Stimulated activated CD4-positive, alpha-beta T cell treated with anti-CD3 and anti-CD28 coated beads, Interleukin-1b, Interleukin-23, amount 100 ng/mL, for 4 hours (primary cell): ENCODE data around the gene RAP1A.
"Not testable (repeated sequence)": the region's sequence is repeated elsewhere in the genome, so short reads cannot be mapped to it uniquely, and the experiment has no call there.

ENCODE experiments used
- DNase-seq, 2 donors: peaks; one replicate each; pipeline ENCODE4 v3.0.0-alpha.2; 2020; ENCODE audit warnings: low read depth in 2 of 2

RAP1A gene

GRCh38 chr1:111629190-111629954 lies 9.8 kb downstream of the RAP1A start:
- no peak for DNase-seq

DNA sequence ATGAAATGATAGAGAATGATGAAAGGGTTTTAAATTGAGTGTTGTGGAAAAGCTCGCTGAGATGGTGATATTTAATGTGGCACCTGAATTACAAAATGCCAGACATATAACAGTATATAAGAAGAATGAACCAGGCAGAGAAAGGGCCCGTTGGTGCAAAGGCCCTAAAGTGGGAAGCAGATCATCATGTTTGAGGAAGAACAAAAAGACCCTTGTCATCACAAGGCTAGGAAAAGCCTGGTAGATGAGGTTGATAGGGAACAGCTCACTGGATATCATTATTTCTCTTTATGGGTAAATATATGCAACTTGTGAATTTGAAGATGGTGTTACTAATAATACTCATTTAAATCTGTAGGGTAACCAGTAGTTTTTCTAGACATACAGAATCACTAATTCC lies 11.0 kb downstream of the RAP1A start:
- no peak for DNase-seq

- no peak for DNase-seq
These were observed 11.9 kb downstream of the RAP1A start for GRCh38 chr1:111631502-111631901.

DNA sequence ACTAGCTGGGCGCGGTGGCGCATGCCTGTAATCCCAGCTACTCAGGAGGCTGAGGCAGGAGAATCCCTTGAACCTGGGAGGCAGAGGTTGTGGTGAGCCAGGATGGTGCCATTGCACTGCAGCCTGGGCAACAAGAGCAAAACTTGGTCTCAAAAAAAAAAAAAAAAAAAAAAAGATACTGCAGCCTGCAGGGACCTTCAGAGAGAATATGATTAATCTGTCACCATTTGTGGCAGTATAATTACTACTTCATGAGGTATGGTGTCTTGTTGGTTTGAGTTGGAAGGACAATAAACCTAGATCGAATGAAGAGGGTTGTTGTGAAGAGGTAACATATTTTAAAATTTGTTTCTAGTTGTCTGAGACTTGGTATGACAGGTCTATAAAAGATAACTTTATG lies 13.2 kb downstream of the RAP1A start:
- DNase-seq, result not testable (repeated sequence)

DNA sequence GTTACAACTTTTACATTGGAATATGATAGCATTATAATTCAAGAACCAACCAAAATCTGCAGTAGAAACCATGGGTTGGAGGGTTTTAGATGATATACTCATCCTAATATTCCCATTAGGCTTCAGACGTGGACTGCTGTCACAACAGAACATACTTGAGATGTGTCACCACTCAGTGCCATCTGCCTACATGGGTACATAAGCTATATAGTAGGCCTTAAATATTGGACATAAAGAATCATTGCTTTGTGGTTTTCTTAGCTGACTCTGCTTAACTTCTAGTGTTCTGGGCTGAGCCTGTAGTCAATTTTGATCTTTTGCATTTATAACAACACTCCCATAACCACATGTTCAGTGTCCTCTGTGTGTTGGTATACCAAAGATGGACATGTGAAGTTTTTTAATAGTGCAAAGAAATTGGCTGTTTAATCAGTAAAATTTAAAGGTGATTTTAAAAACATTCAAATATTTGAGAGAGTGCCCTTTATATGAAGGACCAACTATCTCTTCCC lies 14.2 kb downstream of the RAP1A start:
- DNase-seq, result no peak

DNA sequence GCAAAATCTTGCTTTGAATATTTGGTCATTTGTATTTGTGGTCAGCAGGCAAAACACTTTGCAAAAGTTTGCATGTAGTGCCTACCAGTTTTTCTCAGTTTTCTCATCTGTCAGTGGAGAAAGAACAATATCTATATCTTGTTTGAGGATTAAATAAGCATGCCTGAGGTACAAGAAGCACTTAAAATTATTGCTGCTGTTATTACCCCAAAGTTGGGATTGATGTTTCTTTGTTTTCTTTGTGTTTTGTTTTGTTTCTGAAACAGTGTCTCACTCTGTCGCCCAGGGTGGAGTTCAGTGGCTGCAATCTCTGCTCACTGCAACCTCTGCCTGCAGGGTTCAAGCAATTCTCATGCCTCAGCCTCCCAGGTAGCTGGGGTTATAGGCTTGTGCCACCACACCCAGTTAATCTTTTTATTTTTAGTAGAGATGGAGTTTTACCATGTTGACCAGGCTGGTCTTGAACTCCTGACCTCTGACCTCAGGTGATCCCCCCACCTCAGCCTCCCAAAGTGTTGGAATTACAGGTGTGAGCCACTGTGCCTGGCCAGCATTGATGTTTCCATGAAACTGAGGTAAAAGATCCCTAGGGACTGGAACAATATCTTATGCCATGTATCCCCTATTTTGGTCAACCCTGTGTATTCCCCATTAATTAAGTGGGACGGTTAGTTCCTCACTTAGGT lies 15.9 kb downstream of the RAP1A start:
- DNase-seq, result no peak

DNA sequence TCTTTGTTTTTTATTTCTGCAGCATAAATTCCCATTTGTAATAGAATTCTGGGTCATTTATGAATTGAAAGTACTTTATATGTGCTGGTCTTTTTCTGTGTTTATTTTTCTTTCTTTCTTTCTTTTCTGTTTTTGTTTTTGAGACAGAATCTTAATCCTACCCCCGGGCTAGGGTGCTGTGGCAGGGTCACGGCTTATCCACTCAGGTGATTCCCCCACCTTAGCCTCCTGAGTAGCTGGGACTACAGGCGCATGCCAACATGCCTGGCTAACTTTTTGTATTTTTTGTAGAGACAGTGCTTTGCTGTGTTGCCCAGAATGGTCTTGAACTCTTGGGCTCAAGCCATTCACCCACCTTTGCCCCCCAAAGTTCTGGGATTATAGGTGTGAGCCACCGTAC lies 18.7 kb downstream of the RAP1A start:
- DNase-seq, result no peak

DNA sequence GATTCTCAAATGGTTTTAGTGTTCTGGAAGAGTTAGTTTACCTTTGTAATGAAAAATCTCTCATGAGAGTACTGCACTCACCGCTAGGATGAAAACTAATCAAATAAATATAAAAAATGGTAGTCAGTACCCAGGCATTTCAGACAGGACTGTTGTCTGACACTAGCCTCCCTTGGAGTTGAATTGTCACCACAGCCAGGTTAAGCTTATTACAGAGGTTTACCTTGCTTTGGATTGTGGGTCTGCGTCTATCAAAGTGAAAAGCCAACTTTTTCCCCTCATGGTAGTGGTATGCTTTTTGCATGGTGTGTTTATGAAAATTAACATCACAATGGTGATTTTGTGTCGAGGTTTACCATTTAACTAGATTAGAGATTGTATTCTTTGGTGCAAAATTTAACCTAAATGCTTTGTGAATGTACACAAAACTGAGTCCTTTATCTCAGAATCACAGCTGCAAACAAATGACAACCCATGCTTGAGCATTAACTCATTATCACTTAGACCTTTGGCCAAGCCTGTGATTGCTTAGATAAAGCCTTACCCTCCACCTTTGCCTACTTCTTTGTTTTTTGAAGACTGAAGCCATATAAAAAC lies 20.1 kb downstream of the RAP1A start:
- DNase-seq, result no peak

DNA sequence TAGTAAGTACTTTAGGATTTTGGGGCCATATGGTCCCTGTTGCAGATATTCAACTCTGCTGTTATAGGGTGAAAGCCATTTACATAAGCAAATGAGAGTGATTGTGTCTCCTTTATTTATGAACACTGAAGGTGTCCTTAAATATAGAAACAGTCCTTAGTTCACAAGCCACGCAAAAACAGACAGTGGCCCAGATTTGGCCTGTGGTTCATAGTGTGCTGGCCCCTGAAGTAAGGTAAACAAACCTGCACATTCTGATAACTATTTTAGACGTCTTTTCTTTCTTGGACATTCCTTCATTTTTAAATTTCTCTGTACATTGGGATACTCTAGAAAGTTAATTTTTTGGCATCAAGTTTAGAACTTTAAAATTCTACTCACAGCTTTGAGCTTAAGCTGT lies 23.5 kb downstream of the RAP1A start:
- no peak for DNase-seq

DNA sequence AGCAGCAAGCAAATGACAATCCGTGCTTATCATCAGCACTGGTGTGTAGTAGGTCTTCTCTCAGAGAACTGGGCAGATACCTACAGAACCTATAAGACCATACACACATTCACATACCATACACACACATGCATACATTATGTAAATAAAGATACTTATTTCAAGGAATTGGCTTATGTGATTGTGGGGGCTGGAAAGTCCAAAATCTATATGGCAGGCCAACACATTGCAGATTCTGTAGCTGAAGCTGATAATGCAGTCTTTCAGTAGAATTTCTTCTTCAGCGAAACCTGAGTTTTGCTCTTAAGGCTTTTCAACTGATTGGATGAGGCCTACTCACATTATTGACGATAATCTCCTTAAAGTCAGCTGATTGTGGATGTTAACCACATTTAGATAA lies 24.1 kb downstream of the RAP1A start:
- DNase-seq, result no peak

GRCh38 chr1:111644506-111644905 lies 24.9 kb downstream of the RAP1A start:
- DNase-seq, result no peak

DNA sequence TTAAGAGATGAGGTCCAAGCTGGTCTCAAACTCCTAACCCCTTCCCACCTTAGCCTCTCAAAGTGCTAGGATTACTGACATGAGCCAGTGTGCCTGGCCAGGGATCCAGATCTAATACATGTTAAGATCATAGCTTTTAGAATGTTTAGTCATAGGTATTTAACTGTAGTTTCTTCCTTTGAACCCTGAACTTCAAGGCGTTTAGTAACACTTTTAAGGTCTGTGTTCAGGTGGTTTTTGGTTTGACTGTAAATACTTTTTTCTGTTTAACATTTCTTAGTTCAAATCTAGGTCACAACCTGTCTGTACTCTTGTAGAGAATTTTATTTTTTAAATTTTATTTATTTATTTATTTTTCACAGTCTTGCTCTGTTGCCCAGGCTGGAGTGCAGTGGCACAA lies 28.1 kb downstream of the RAP1A start:
- no peak for DNase-seq

DNA sequence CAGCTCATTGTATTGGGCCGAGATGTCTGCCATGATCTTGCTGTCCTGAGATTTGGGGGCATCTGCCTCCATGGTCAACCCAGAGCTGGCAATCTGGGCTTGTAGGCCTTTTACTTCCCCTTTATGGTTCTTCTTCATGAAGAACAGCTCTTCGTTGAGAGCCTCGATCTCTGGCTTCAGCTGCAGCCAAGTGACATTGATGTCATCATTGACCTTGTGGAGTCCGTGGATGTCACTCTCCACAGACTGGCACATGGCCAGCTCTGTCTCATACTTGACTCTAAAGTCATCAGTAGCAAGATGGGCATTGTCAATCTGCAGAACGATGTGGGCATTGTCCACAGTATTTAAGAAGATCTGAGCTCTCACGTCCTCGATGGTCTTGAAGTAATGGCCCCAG lies 29.2 kb downstream of the RAP1A start:
- no peak for DNase-seq

- DNase-seq, result no peak
These were observed 29.6 kb downstream of the RAP1A start for GRCh38 chr1:111649227-111649626.

GRCh38 chr1:111649648-111650047 lies 30.1 kb downstream of the RAP1A start:
- no peak for DNase-seq

DNA sequence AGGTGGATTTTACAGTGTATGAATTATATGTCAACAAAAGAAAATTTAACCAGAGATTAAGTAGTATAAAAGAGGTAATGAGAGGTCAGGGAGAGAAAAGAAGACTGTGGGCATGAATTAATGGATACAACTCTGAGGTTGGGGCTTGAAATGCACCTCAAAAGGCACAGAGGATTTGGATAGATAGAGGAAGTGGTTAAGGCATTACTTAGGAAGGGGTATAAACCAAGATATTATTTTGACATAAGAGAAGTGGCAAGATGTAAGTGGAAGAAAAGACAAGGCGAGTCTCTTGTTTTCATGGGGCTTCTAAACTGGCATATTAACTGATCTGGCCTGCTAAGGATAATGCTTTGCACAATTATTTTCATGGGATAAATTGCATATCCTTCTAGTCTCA lies 34.1 kb downstream of the RAP1A start:
- DNase-seq, result no peak

DNA sequence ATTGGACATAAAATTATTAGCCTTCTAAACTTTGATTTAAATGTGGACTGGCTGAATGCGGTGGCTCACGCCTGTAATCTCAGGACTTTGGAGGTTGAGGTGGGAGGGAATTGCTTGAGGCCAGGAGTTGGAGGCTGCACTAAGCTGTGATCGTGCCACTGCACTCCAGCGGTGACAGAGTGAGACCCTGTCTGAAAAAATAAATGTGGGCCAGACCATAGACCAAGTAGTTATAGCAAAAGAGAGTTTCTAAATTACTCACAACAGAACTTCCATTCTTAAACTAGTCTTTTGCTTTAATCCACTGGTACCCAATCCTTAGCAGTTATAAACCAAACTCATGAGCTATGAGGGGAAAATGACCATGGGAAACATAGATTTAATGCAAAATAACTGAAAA lies 35.2 kb downstream of the RAP1A start:
- no peak for DNase-seq

DNA sequence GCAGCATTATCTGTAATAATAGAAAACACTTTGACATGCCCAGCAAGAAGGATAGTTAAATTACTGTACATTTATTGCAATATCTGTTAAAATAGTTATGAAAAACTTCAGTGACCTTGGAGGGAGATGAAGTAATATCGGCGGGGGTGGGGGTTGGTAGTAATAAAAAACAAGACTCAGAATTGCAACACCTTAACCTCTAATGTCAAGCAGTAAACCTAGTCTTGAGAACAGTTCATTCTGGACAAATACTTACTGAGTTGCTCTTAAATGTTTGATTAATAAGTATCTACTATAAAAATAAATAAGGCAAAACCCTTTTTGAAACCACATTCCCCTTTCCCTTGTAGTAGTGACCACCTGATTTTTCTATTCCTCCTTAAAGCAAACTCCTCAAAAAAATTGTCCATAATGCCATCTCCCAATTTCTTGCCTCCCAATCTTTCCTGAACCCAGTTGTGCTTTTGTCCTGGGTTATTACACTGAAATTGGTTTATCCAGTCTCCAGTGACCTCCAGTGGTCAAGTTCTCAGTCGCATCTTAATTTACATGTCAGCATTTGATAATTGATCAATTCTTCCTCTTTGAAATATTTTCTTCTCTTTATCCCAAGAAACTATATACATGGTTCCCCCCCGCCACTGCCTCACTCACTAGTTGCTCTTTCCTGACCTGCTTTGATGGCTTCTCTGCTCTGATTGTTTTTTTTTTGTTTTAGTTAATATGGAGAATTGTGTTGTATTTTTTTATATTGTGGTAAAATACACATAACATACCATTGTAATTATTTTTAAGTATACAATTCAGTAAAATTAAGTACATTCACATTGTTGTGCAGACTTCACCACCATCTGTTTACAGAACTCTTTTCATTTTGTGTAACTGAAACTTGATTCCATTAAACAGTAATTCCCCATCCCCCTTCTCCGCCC lies 36.8 kb downstream of the RAP1A start:
- DNase-seq, result no peak

- DNase-seq, result no peak
These were observed 39.0 kb downstream of the RAP1A start for GRCh38 chr1:111658622-111659021.

- DNase-seq, result no peak
These were observed 40.9 kb downstream of the RAP1A start for GRCh38 chr1:111660204-111661150.

GRCh38 chr1:111664652-111665051 lies 45.1 kb downstream of the RAP1A start:
- DNase-seq, result no peak
